Mammary epithelial cell (primary cell): ENCODE results near the gene MX1.

Source experiments
- EZH2 ChIP-seq: IDR thresholded peaks from 2 replicates; pipeline ENCODE4 v1.6.1; 2012; ENCODE audit warnings: low read length, inconsistent platforms, borderline replicate concordance
- TF ChIP-seq, protein P1 (sequence below), 2 donors: IDR thresholded peaks in 1 of 2; conservative IDR thresholded peaks in 1 of 2; 2 replicates each; pipeline ENCODE4 v1.5.1; 2011 to 2012; ENCODE audit warnings: inconsistent platforms in 2 of 2, low read length in 2 of 2, mild to moderate bottlenecking in 2 of 2, control low read depth in 1 of 2, low read depth in 1 of 2; ENCODE audit not compliant: insufficient read depth in 1 of 2; ENCODE audit errors: extremely low read depth in 1 of 2

DNA sequence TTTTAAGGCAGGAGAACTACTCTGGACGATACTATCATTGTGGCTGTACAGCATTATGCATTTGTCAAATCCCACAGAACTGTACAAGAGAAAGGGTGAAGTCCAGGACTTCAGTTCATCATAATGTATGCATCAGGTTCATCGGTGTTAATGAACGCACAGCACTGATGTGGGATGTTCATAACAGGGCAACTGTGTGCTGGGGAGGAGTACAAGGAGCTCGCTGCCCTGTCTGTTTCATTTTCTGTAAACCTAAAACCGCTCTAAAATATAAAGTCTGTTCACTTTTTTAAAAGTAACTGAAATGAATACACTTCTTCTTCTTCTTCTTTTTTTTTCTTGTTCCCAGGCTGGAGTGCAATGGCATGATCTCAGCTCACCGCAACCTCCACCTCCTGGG lies 56.9 kb downstream of the MX1 start:
- TF ChIP-seq, protein P1, sequence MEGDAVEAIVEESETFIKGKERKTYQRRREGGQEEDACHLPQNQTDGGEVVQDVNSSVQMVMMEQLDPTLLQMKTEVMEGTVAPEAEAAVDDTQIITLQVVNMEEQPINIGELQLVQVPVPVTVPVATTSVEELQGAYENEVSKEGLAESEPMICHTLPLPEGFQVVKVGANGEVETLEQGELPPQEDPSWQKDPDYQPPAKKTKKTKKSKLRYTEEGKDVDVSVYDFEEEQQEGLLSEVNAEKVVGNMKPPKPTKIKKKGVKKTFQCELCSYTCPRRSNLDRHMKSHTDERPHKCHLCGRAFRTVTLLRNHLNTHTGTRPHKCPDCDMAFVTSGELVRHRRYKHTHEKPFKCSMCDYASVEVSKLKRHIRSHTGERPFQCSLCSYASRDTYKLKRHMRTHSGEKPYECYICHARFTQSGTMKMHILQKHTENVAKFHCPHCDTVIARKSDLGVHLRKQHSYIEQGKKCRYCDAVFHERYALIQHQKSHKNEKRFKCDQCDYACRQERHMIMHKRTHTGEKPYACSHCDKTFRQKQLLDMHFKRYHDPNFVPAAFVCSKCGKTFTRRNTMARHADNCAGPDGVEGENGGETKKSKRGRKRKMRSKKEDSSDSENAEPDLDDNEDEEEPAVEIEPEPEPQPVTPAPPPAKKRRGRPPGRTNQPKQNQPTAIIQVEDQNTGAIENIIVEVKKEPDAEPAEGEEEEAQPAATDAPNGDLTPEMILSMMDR (conservative IDR thresholded peaks at IDR 0.05 in 1 of 2, IDR thresholded peaks at IDR 0.05 in 1 of 2; ENCODE audit: extremely low read depth in 1 of 2, insufficient read depth in 1 of 2, low read depth in 1 of 2, low read length in 2 of 2) = no peak
- TF ChIP-seq EZH2 = no peak
